Measurements from ENCODE around the gene AFF3. TPM values are rescaled to one million over a fixed set of nuclear protein-coding genes. Genes with fewer than 3 reads are reported as not detected.

Gene AFF3
- total RNA-seq, 1 donor from 2014 or later: 44.6 TPM

GRCh38 chr2:99856119-99856518 lies 286.3 kb downstream of the AFF3 start:
- no peak overlapping the region for H3K4me3 ChIP-seq
- TF ChIP-seq CTCF (IDR thresholded peaks at IDR 0.05): no peak
- peaks cover 4% of the 10 kb centered on the region for H3K4me1 ChIP-seq
- no peaks in the 10 kb centered on the region for H3K36me3 ChIP-seq
- intact Hi-C loops (cut with DNase I): no loop called here
- no peak for DNase-seq
- ATAC-seq: no peak
- H3K9me3 ChIP-seq: no peaks in the 10 kb centered on the region
- no peak overlapping the region for H3K27ac ChIP-seq
- no peaks in the 10 kb centered on the region for H3K27me3 ChIP-seq

GRCh38 chr2:99854236-99854852 lies 288.0 kb downstream of the AFF3 start:
- no peak for ATAC-seq
- no peak overlapping the region for H3K4me3 ChIP-seq
- H3K36me3 ChIP-seq: no peaks in the 10 kb centered on the region
- H3K9me3 ChIP-seq: no peaks in the 10 kb centered on the region
- H3K27ac ChIP-seq: no peak overlapping the region
- no peak for TF ChIP-seq CTCF (IDR thresholded peaks at IDR 0.05)
- intact Hi-C loops (cut with DNase I): no loop called here
- H3K4me1 ChIP-seq: no peaks in the 10 kb centered on the region
- no peak for DNase-seq
- H3K27me3 ChIP-seq: no peaks in the 10 kb centered on the region

GRCh38 chr2:99852956-99853355 lies 289.4 kb downstream of the AFF3 start:
- intact Hi-C loops (cut with DNase I): no loop called here
- no peak for ATAC-seq

DNA sequence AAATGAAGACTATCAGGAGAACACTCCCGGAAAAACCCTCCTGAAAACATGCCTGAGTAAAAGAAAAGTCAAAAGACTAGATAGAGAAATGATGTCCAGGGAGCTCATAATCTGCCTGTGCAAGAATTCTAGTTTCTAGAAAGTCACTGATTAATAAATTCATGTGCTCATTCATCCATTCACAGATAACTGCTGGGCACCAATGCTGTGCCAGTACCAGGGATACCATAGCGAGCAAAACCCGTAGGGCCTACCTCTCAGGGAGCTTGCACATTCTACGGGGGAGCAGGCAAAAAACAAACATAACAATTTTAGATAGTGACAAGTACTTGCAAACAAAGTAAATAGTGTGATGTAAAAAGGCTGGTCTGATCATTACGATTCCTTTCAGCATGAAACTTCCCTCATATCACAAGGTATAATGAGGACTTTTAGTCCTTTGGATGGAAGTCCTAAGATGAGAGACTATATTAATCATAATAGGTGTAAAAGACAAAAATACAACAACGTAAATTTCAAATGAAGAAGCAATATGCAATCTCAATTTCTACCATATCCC lies 289.9 kb downstream of the AFF3 start:
- Histone ChIP-seq H3K27ac (no peak overlapping the region), H3K4me3 (no peak overlapping the region), H3K9me3 (no peaks in the 10 kb centered on the region), H3K27me3 (no peaks in the 10 kb centered on the region), H3K4me1 (no peaks in the 10 kb centered on the region), H3K36me3 (no peaks in the 10 kb centered on the region)
- no peak for ATAC-seq
- intact Hi-C loops (cut with DNase I): no loop called here
- DNase-seq: no peak
- no peak for TF ChIP-seq CTCF (IDR thresholded peaks at IDR 0.05)

More at GRCh38 chr2:99852956-99853355, 289.4 kb downstream of the AFF3 start:
- no peaks in the 10 kb centered on the region for H3K4me1 ChIP-seq
- H3K27ac ChIP-seq: no peak overlapping the region
- TF ChIP-seq CTCF (IDR thresholded peaks at IDR 0.05): no peak
- no peaks in the 10 kb centered on the region for H3K9me3 ChIP-seq
- H3K36me3 ChIP-seq: no peaks in the 10 kb centered on the region
- DNase-seq: no peak
- H3K4me3 ChIP-seq: no peak overlapping the region
- no peaks in the 10 kb centered on the region for H3K27me3 ChIP-seq

DNA sequence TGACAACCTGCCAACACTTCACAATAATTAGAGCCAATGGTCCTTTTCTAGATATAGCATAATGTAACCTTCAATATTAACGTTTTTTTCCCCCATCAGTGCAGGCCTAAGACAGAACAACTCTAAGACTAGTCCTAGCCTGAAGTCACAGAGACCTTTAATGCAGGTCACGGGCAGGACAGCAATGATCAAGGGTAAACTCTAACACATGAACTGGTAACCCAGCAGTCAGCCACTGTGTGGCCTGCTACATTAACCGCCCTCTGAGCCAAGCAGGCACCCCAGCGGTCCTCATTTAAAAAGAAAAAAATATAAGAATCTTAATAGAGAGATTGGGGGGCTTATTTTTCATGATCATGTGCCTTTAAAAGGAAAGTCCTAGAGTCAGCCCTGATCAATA lies 290.6 kb downstream of the AFF3 start:
- DNase-seq (no peak), ATAC-seq (no peak)
- intact Hi-C loops (cut with DNase I): no loop called here
- no peak for TF ChIP-seq CTCF (IDR thresholded peaks at IDR 0.05)
- no peaks in the 10 kb centered on the region for H3K9me3 ChIP-seq
- no peak overlapping the region for H3K27ac ChIP-seq
- no peaks in the 10 kb centered on the region for H3K36me3 ChIP-seq
- no peaks in the 10 kb centered on the region for H3K27me3 ChIP-seq
- no peaks in the 10 kb centered on the region for H3K4me1 ChIP-seq
- no peak overlapping the region for H3K4me3 ChIP-seq
